ENCODE measurements around the gene RTBDN.

DNA sequence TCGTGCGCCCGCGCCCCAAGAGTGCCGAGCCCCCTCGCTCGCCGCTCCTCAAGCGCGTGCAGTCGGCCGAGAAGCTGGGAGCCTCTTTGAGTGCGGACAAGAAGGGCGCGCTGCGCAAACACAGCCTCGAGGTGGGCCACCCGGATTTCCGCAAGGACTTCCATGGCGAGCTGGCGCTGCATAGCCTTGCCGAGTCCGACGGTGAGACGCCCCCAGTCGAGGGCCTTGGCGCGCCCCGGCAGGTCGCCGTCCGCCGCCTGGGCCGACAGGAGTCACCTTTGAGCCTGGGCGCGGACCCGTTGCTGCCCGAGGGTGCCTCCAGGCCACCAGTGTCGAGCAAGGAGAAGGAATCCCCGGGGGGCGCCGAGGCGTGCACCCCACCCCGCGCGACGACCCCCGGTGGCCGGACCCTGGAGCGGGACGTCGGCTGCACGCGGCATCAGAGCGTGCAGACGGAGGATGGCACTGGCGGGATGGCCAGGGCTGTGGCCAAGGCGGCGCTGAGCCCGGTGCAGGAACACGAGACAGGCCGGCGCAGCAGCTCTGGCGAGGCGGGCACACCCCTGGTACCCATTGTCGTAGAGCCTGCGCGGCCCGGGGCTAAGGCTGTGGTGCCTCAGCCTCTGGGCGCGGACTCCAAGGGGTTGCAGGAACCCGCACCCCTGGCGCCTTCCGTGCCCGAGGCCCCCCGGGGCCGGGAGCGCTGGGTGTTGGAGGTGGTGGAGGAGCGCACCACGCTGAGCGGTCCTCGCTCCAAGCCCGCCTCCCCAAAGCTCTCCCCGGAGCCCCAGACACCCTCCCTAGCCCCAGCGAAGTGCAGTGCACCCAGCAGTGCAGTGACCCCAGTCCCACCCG is 39.7 kb upstream of the RTBDN start:
- TF ChIP-seq RAD21 (IDR thresholded peaks at IDR 0.05; ENCODE audit: low read depth) (no peak), YY1 (IDR thresholded peaks at IDR 0.05; ENCODE audit: low read depth) (no peak), TAF1 (IDR thresholded peaks at IDR 0.05; ENCODE audit: low read depth) (no peak), EP300 (IDR thresholded peaks at IDR 0.05; ENCODE audit: borderline replicate concordance) (no peak), NFIC (IDR thresholded peaks at IDR 0.05) (no peak), ZBTB7A (IDR thresholded peaks at IDR 0.05; ENCODE audit: low read depth) (no peak), CREB1 (IDR thresholded peaks at IDR 0.05; ENCODE audit: low read depth) (no peak), TCF12 (IDR thresholded peaks at IDR 0.05; ENCODE audit: low read depth) (no peak), CEBPB (IDR thresholded peaks at IDR 0.05) (no peak)
- TF ChIP-seq, protein P1, sequence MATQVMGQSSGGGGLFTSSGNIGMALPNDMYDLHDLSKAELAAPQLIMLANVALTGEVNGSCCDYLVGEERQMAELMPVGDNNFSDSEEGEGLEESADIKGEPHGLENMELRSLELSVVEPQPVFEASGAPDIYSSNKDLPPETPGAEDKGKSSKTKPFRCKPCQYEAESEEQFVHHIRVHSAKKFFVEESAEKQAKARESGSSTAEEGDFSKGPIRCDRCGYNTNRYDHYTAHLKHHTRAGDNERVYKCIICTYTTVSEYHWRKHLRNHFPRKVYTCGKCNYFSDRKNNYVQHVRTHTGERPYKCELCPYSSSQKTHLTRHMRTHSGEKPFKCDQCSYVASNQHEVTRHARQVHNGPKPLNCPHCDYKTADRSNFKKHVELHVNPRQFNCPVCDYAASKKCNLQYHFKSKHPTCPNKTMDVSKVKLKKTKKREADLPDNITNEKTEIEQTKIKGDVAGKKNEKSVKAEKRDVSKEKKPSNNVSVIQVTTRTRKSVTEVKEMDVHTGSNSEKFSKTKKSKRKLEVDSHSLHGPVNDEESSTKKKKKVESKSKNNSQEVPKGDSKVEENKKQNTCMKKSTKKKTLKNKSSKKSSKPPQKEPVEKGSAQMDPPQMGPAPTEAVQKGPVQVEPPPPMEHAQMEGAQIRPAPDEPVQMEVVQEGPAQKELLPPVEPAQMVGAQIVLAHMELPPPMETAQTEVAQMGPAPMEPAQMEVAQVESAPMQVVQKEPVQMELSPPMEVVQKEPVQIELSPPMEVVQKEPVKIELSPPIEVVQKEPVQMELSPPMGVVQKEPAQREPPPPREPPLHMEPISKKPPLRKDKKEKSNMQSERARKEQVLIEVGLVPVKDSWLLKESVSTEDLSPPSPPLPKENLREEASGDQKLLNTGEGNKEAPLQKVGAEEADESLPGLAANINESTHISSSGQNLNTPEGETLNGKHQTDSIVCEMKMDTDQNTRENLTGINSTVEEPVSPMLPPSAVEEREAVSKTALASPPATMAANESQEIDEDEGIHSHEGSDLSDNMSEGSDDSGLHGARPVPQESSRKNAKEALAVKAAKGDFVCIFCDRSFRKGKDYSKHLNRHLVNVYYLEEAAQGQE (IDR thresholded peaks at IDR 0.05; ENCODE audit: low read depth): no peak
- TF ChIP-seq, protein P2, sequence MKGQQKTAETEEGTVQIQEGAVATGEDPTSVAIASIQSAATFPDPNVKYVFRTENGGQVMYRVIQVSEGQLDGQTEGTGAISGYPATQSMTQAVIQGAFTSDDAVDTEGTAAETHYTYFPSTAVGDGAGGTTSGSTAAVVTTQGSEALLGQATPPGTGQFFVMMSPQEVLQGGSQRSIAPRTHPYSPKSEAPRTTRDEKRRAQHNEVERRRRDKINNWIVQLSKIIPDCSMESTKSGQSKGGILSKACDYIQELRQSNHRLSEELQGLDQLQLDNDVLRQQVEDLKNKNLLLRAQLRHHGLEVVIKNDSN (IDR thresholded peaks at IDR 0.05): no peak
- TF ChIP-seq, protein P3, sequence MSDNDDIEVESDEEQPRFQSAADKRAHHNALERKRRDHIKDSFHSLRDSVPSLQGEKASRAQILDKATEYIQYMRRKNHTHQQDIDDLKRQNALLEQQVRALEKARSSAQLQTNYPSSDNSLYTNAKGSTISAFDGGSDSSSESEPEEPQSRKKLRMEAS (IDR thresholded peaks at IDR 0.05): no peak
